GM12875 (cell line): ENCODE measurements around the gene MYLK4.

ENCODE experiments used
- H3K4me3 ChIP-seq: one replicate; pipeline ENCODE4 v1.5.1; 2011; ENCODE audit warnings: low read depth, low read length, control low read depth
- TF ChIP-seq, protein P1 (sequence below): IDR thresholded peaks from 2 replicates; pipeline ENCODE4 v1.5.1; 2011; ENCODE audit warnings: low read depth, mild to moderate bottlenecking, control low read depth, inconsistent platforms, low read length, moderate library complexity, borderline replicate concordance; ENCODE audit not compliant: insufficient read depth

MYLK4 gene

DNA sequence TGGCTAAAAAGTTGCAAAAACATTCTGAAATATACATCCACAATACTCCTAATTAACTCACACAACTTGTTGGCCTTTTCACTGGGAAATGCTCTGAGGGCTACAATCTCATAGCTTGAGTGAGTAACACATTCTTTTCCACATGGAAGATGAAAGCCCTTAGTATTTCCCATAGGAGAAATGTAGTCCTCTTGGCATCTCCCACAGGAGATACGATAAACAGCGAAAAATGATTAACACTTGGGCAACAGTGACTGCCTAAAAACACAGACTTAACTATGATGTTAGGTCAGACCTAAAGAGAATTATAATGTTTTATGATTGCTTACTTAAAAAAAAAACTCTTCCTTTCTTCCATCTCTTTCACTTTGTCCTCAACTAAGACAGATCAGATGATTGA, 9.0 kb downstream of the MYLK4 start:
- no peak overlapping the region for H3K4me3 ChIP-seq
- TF ChIP-seq, protein P1, sequence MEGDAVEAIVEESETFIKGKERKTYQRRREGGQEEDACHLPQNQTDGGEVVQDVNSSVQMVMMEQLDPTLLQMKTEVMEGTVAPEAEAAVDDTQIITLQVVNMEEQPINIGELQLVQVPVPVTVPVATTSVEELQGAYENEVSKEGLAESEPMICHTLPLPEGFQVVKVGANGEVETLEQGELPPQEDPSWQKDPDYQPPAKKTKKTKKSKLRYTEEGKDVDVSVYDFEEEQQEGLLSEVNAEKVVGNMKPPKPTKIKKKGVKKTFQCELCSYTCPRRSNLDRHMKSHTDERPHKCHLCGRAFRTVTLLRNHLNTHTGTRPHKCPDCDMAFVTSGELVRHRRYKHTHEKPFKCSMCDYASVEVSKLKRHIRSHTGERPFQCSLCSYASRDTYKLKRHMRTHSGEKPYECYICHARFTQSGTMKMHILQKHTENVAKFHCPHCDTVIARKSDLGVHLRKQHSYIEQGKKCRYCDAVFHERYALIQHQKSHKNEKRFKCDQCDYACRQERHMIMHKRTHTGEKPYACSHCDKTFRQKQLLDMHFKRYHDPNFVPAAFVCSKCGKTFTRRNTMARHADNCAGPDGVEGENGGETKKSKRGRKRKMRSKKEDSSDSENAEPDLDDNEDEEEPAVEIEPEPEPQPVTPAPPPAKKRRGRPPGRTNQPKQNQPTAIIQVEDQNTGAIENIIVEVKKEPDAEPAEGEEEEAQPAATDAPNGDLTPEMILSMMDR = no peak

DNA sequence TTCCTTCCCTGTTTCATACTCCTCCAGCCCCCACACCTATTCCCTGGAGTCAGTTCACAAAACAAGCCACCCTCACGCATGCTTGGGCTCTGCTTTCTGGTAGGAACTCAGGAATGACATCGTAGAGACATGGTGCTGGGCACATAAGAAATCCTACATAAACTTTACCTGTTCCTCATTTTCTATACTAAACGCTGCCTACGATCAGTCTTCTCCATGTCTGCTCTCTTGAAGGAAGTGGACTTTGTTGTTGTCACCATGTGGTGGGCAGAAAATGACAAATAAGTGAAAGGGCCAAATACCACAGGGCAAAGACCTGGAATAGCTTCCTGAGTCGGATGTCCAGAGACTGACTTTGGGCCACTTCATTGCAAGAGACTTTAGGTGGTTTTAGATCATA, 10.1 kb downstream of the MYLK4 start:
- TF ChIP-seq, protein P1 = no peak
- no peak overlapping the region for H3K4me3 ChIP-seq

DNA sequence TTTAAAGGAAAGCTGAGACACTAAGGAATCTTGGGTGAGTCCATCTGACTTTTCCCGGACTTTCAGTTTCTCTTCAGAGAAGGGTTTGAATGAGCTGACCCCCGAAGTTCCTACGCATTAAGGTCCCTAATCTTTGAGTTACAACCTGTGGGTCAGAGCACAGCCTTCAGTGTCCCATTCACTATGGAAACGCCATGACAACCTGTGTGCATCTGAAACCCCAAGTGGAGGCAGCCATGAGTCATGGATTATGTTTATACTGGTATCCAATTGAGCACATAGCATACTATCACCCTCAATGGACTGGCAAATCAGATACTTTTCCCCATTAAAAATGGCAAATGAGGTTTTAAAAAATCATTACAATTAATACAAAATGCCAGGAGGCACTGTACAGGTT, 11.4 kb downstream of the MYLK4 start:
- TF ChIP-seq, protein P1 = no peak
- H3K4me3 ChIP-seq = no peak overlapping the region

DNA sequence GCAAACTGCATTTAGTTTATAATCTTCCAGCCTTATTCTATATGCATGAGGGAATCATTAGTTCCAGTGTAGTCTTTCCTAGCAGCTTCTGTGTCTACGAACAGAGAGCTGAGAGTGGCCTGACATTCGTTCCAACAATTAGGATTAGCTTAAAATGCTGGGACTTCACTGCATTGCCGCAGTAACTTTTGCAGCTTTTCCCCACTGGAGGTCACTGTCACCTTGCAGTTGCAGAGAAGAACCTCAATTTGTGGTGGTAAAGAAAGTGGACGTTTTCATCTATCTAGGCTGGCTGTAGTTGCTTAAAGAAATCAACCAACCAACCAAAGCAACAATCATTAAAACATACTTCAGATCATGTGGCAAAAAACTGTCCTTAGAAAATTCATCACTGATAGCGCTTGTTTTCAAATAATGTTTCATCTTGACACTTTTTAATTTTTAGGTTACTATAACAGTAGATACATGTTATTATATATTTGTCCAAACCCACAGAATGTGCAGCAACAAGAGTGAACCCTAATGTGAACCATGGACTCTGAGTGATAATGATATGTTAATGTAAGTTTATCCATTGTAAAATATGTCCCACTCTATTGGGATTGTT, 12.2 kb downstream of the MYLK4 start:
- H3K4me3 ChIP-seq = no peak overlapping the region

DNA sequence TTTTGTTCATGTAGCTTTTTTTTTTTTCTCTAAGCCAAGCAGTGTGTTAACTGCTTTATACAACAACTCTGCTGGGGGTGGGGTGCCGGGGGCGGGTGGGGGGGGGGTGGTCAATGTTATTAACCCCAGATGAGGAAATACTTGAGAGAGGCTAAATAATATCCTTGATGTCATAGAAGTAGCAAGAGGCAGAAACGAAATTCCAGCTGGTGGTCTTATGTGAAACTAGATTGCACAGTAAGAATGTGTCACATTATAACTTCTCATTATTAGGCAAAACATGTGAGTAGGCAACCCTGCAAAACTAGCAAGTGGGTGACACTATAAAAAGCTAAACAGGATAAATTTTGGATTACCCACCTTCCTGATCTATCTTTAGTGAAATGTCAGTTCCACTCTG, 12.8 kb downstream of the MYLK4 start:
- no peak overlapping the region for H3K4me3 ChIP-seq
- TF ChIP-seq, protein P1 = no peak

More for the DNA sequence above, 12.2 kb downstream of the MYLK4 start:
- TF ChIP-seq, protein P1 = peak; percentile 54; the same call in 1 of the 2 replicates

DNA sequence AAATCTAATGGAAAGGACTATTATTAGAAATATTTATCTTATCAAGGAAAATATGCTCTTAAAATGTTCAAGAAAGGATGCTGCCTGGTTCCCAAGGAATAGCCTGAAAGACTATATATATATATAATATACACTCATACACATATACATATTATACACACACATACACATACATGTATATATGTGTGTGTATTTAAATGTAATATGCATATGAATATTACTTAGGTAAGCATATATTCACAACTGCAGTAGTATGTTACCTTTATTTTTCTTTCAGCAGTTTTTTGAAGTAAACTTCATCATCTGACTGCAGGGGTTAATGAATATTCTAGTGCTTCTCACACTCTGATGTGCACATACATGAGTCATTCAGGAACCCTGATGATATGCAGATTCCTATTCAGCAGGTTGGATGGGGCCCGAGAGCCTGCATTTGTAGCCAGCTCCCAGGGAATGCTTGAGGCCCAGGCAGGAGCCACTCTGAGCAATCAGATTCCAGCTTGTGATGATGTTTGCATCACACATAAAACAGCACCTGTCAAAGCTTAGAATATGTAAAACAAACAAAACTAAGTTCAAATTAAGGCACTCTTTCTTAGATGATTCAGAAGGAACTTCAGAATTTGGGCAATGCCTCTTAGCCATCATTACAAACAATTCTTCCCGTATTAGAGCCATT, 16.1 kb downstream of the MYLK4 start:
- TF ChIP-seq, protein P1 = no peak
- no peak overlapping the region for H3K4me3 ChIP-seq

DNA sequence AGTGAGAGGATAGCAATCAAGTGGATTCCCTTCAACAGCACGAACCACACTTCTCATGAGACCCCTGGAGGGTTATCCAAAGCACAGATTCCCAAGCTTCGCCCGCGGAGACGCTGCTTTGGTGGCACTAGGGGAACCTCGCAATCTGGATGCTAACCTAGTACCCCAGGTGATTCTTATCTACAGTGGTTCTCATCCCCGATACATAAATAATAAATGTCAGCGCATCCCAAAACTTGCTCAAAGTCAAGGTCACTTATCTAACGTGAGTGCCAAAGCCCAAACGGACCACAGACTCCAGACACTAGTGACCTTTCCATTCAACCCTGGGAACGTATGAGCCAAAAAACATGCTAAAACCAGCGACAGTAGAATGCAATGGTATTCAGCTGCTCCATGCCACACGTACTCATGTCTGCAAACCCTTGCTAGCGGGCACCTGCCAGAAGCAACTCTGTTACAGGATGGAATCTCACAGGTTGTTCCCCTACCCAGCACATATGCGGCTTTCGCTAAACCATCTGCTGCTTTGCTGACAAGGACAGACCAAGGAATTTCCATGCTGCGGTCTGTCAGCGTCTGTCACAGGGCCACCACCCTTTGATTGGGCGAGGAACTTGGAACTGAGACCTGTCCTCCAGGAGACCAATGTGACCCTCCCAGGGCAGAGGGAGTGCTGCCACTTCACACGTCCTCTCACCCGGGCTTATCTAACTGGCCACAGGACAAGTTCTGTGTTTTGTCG, 16.8 kb downstream of the MYLK4 start:
- no peak overlapping the region for H3K4me3 ChIP-seq
- TF ChIP-seq, protein P1 = no peak
